A549 treated with Hydrocortisone at 1 μM for 4 hours (cell line): Measurements from ENCODE around the gene CHN1. TPM values are rescaled to one million over a fixed set of nuclear protein-coding genes. Genes with fewer than 3 reads are reported as not detected.

Source experiments
- total RNA-seq: library from RNA; stranded (reverse); fragments of 200-300 nt; extraction: Qiagen RNA extraction; gene quantifications from 5 replicates; pipeline ENCODE4 v1.2.3, GENCODE V29; 2022

Gene CHN1, protein sequence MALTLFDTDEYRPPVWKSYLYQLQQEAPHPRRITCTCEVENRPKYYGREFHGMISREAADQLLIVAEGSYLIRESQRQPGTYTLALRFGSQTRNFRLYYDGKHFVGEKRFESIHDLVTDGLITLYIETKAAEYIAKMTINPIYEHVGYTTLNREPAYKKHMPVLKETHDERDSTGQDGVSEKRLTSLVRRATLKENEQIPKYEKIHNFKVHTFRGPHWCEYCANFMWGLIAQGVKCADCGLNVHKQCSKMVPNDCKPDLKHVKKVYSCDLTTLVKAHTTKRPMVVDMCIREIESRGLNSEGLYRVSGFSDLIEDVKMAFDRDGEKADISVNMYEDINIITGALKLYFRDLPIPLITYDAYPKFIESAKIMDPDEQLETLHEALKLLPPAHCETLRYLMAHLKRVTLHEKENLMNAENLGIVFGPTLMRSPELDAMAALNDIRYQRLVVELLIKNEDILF
- 16.4 to 19.9 TPM (median 17.3 TPM) in 5 replicates for total RNA-seq

DNA sequence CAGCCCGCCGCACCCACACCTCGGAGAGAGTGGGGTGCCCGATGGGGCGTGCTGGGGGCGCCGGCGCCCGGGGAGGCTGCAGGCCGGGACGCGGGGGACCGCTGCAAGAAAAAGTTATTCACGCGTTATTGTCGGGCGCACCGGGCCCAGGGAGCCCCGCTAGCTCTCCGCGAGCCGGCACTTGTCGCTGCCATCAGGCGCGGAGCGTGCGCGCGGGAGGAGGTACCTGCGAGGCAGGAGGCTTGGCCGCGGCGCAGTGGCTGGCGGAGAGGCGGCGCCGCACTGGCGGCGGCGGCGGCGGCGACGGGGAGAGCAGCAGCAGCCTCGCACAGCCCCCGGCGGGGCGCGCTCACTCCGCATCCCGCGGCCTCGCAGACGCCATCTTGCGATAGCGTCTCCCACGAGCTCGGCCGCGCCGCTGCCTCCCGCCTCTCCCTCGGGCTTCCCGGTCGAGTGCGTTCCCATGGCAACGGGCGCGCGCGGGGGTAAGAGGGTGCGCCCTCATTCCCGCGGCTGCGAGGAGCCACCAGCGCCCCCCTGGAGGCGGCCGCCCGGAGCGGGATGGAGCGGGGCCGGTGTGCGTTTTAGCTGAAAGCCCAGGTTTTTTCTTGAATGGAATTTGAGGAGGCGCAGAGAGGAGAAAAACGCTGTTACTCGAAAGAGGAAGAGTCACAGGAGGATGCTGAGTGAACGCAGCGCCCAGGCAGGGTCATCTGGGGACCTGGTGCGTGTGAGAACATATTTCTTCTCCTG lies at the start of gene CHN1:
CHN1 (minus strand) TSS at position 402 of the 753 bp plus-strand sequence. CDS start 469 bp downstream, outside the sequence.

DNA sequence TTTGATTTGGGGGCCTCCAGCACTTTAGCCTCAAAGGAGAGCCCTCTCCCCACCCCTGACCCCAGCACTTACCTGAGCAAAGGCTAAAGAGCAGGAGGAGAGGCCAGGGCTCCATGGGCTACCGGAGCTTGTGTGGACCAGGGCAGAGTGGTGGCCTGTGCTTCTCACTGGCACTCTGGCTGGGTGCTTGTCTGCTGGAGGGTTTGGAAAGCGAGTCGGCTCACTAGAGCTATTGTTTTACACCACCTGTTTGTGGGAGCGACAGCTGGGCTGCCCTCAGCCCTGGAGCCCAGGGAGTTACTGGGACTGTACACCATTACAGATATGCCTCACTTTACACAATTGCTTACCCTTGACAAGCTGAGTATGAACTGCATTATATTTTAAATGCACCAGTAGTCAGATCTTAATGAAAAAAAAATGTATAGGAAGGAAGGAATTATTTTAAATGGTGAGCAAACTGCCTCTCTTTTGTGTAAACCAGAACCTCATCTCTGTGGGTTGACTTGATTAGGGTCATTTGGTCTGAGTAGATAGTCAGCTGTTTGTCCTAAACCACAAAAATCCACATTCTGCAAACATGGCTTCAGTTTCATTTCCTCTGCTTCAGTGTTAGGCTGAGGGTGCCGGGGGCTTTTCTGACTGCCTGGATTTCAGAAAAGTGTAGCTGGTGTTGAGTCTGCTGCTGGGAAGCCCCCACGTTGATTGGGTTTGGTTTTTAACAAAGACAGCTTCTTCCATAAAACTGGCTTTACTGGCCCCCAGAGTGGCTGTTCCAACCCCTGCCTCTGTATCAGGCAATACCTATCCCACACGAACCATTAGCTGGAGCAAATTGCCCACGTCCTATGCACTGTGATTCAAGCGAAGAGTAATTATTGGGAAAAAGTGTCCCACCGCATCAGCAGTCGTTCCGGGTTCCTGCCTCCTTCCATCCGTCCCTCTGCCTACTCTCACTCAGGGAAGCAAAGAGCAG lies 240.6 kb downstream of the CHN1 start, which contains the start of gene CHRNA1:
CHRNA1 (minus strand) TSS at position 193 of the 976 bp plus-strand sequence; CDS start at position 115, 78 bp downstream.

Other genes starting within 250 kb of the CHN1 start
- not detected in 5 replicates for gene CHRNA1, start 240.9 kb downstream of the CHN1 start, total RNA-seq
- 15.1 to 20.6 TPM (median 19.0 TPM) in 5 replicates for gene ATF2, start 162.8 kb upstream of the CHN1 start, total RNA-seq
- gene ATP5MC3, start 176.3 kb upstream of the CHN1 start, total RNA-seq = 339 to 518 TPM (median 511 TPM) in 5 replicates